ENCODE measurements around the gene ARL8A.

The ARL8A gene

GRCh38 chr1:202127061-202127460, 17.5 kb downstream of the ARL8A start:
- Mint-ChIP-seq H3K27me3 (ENCODE audit: low read depth, poor library complexity) (peaks cover 15% of the 10 kb centered on the region), H3K27ac (no peak overlapping the region), H3K4me1 (no peaks in the 10 kb centered on the region), H3K4me3 (no peak overlapping the region), H3K9me3 (no peaks in the 10 kb centered on the region), H3K36me3 (ENCODE audit: low read depth) (no peaks in the 10 kb centered on the region)
- TF ChIP-seq CTCF (IDR thresholded peaks at IDR 0.05), result no peak
- no peak for DNase-seq

- Mint-ChIP-seq H3K27ac (no peak overlapping the region), H3K36me3 (ENCODE audit: low read depth) (no peaks in the 10 kb centered on the region), H3K4me3 (no peak overlapping the region), H3K4me1 (no peaks in the 10 kb centered on the region), H3K9me3 (no peaks in the 10 kb centered on the region), H3K27me3 (ENCODE audit: low read depth, poor library complexity) (peaks cover 18% of the 10 kb centered on the region)
- DNase-seq, result no peak
- TF ChIP-seq CTCF (IDR thresholded peaks at IDR 0.05), result no peak
Observed at GRCh38 chr1:202126426-202126825, 18.1 kb downstream of the ARL8A start.

- H3K27me3 Mint-ChIP-seq (ENCODE audit: low read depth, poor library complexity), result peaks cover 18% of the 10 kb centered on the region
- no peaks in the 10 kb centered on the region for H3K4me1 Mint-ChIP-seq
- no peak overlapping the region for H3K27ac Mint-ChIP-seq
- TF ChIP-seq CTCF (IDR thresholded peaks at IDR 0.05), result no peak
- no peak overlapping the region for H3K4me3 Mint-ChIP-seq
- no peaks in the 10 kb centered on the region for H3K36me3 Mint-ChIP-seq (ENCODE audit: low read depth)
- no peaks in the 10 kb centered on the region for H3K9me3 Mint-ChIP-seq
- DNase-seq, result no peak
Observed at GRCh38 chr1:202125611-202126010, 18.9 kb downstream of the ARL8A start.

GRCh38 chr1:202124142-202124541, 20.4 kb downstream of the ARL8A start:
- DNase-seq, result no peak
- H3K4me3 Mint-ChIP-seq, result no peak overlapping the region
- no peaks in the 10 kb centered on the region for H3K36me3 Mint-ChIP-seq (ENCODE audit: low read depth)
- no peak for TF ChIP-seq CTCF (IDR thresholded peaks at IDR 0.05)
- no peaks in the 10 kb centered on the region for H3K9me3 Mint-ChIP-seq
- H3K27ac Mint-ChIP-seq, result no peak overlapping the region
- peaks cover 18% of the 10 kb centered on the region for H3K27me3 Mint-ChIP-seq (ENCODE audit: low read depth, poor library complexity)
- H3K4me1 Mint-ChIP-seq, result no peaks in the 10 kb centered on the region

GRCh38 chr1:202123336-202123813, 21.2 kb downstream of the ARL8A start:
- Mint-ChIP-seq H3K27ac (no peak overlapping the region), H3K4me3 (no peak overlapping the region), H3K36me3 (ENCODE audit: low read depth) (no peaks in the 10 kb centered on the region), H3K4me1 (no peaks in the 10 kb centered on the region), H3K9me3 (no peaks in the 10 kb centered on the region), H3K27me3 (ENCODE audit: low read depth, poor library complexity) (peaks cover 18% of the 10 kb centered on the region)
- no peak for DNase-seq
- no peak for TF ChIP-seq CTCF (IDR thresholded peaks at IDR 0.05)

GRCh38 chr1:202122639-202123335, 21.8 kb downstream of the ARL8A start, which contains the start of gene GPR37L1:
Gene GPR37L1, plus strand, starts transcription at chr1:202122917. Its CDS starts 47 bp downstream, at chr1:202122964.
- DNase-seq, result peak; percentile 75
- Mint-ChIP-seq H3K27me3 (ENCODE audit: low read depth, poor library complexity) (peaks cover 18% of the 10 kb centered on the region), H3K9me3 (no peaks in the 10 kb centered on the region), H3K4me1 (no peaks in the 10 kb centered on the region), H3K36me3 (ENCODE audit: low read depth) (no peaks in the 10 kb centered on the region), H3K4me3 (no peak within 1 kb of the TSS), H3K27ac (no peak within 1 kb of the TSS)
- peak; percentile 59 for TF ChIP-seq CTCF (IDR thresholded peaks at IDR 0.05)

All from nephron progenitor cell (in vitro differentiated cells).